ENCODE measurements around the gene EML6. TPM values are rescaled to one million over a fixed set of nuclear protein-coding genes. Genes with fewer than 3 reads are reported as not detected.

Gene EML6
- total and polyA plus RNA-seq, 2 of the 13 experiments (the other 11 are each of a cell fraction or from before 2014, with no cell fraction given): 17.2 to 32.4 TPM

GRCh38 chr2:54912893-54913292 lies 189.4 kb downstream of the EML6 start:
- Histone ChIP-seq H3K36me3 (replicated peaks in 1 of 2; ENCODE audit: control insufficient read depth in 1 of 2, insufficient read depth in 2 of 2, low read length in 2 of 2) (no peaks in the 10 kb centered on the region), H3K4me2 (ENCODE audit: low read depth, low read length) (no peak overlapping the region), H4K20me1 (ENCODE audit: insufficient read depth, low read length) (no peaks in the 10 kb centered on the region), H3K27ac (ENCODE audit: extremely low read length, insufficient read depth, low read length) (no peak overlapping the region), H3K4me3 (replicated peaks in 1 of 3; ENCODE audit: insufficient read depth in 1 of 3, low read depth in 2 of 3, low read length in 3 of 3) (no peak overlapping the region), H3K79me2 (ENCODE audit: insufficient read depth, low read length) (no peaks in the 10 kb centered on the region), H3K4me1 (ENCODE audit: insufficient read depth, low read length) (peaks cover 9% of the 10 kb centered on the region), H2AFZ (ENCODE audit: low read length) (no peak overlapping the region), H3K9ac (ENCODE audit: insufficient read depth, low read depth, low read length) (no peak overlapping the region), H3K27me3 (ENCODE audit: control insufficient read depth in 1 of 2, insufficient read depth in 2 of 2, low read length in 2 of 2) (no peaks in the 10 kb centered on the region), H3K9me3 (ENCODE audit: low read length) (no peaks in the 10 kb centered on the region)
- CTCF ChIA-PET (ENCODE audit: low intra/inter-chr PET ratio, low total read pairs): no interaction called here
- POLR2A ChIA-PET: no interaction called here
- WGBS (ENCODE audit: low lambda C conversion rate): 85% methylated on average over 1 of the region's 1 CpG
- no TSS peak for BruUV-seq (replicated peaks)
- TF ChIP-seq KMT2A (CRISPR knock-in tag; IDR thresholded peaks at IDR 0.05) (no peak), NPAS2 (CRISPR knock-in tag; IDR thresholded peaks at IDR 0.05; ENCODE audit: borderline replicate concordance) (no peak), CENPBD1 (CRISPR knock-in tag; IDR thresholded peaks at IDR 0.05; ENCODE audit: borderline replicate concordance, low read depth) (no peak), PITX1 (CRISPR knock-in tag; IDR thresholded peaks at IDR 0.05) (no peak), ZNF549 (CRISPR knock-in tag; IDR thresholded peaks at IDR 0.05) (no peak), ZBTB42 (CRISPR knock-in tag; IDR thresholded peaks at IDR 0.05) (no peak), RFX3 (CRISPR knock-in tag; IDR thresholded peaks at IDR 0.05) (no peak), TRIM22 (IDR thresholded peaks at IDR 0.05) (no peak), ZNF775 (CRISPR knock-in tag; IDR thresholded peaks at IDR 0.05; ENCODE audit: borderline replicate concordance) (no peak), NFKBIZ (CRISPR knock-in tag; IDR thresholded peaks at IDR 0.05) (no peak), YEATS2 (CRISPR knock-in tag; IDR thresholded peaks at IDR 0.05; ENCODE audit: borderline replicate concordance) (no peak)
- TF ChIP-seq, protein P1, sequence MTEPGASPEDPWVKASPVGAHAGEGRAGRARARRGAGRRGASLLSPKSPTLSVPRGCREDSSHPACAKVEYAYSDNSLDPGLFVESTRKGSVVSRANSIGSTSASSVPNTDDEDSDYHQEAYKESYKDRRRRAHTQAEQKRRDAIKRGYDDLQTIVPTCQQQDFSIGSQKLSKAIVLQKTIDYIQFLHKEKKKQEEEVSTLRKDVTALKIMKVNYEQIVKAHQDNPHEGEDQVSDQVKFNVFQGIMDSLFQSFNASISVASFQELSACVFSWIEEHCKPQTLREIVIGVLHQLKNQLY (CRISPR knock-in tag; IDR thresholded peaks at IDR 0.05): no peak
- FAIRE-seq (no peak), DNase-seq (ENCODE audit: low spot score) (no peak), ATAC-seq (no peak)
- intact Hi-C loops (cut with micrococcal nuclease; ENCODE audit: unreplicated experiment): no loop called here
- in situ Hi-C loops (cut with HindIII; ENCODE audit: extremely low pct_ligation_motif_present, low pct_unique_long_range_greater_than_20kb): no loop called here
